HepG2 (cell line): ENCODE results near the gene POU2F2. TPM values are rescaled to one million over a fixed set of nuclear protein-coding genes. Genes with fewer than 3 reads are reported as not detected.
A peak's percentile ranks its signal among the peaks of the same experiment; 100 is the strongest.

ENCODE experiments used
- CREM ChIP-seq, 2 experiments: sonication (generic) in 1 of 2; formaldehyde crosslinking in 1 of 2; IDR thresholded peaks; 2 replicates each; pipeline versions ENCODE4 v1.4.0 to v1.6.1; 2016 to 2020; ENCODE audit warnings: antibody characterized with exemption in 1 of 2, mild to moderate bottlenecking in 1 of 2, missing genetic modification reagents in 1 of 2
- GABPA ChIP-seq, 2 experiments: IDR thresholded peaks; 2 replicates each; pipeline ENCODE4 v1.6.1; 2011 to 2016; ENCODE audit warnings: low read depth in 2 of 2, low read length in 1 of 2, missing biosample characterization in 1 of 2, missing genetic modification characterization in 1 of 2
- GLMP ChIP-seq: sonication (generic); formaldehyde crosslinking; IDR thresholded peaks from 2 replicates; pipeline ENCODE4 v1.9.0; 2021; ENCODE audit warnings: missing genetic modification reagents, mild to moderate bottlenecking, borderline replicate concordance
- HOXA3 ChIP-seq: sonication (generic); formaldehyde crosslinking; IDR thresholded peaks from 2 replicates; pipeline ENCODE4 v1.5.0; 2020; ENCODE audit warnings: missing genetic modification reagents
- NFIB ChIP-seq: sonication (generic); formaldehyde crosslinking; IDR thresholded peaks from 2 replicates; pipeline ENCODE4 v1.9.0; 2021; ENCODE audit warnings: missing genetic modification reagents, mild to moderate bottlenecking, borderline replicate concordance
- PCBP1 ChIP-seq: fragments of 200-400 bp; formaldehyde crosslinking; IDR thresholded peaks from 2 replicates; pipeline ENCODE4 v1.6.1; 2017; ENCODE audit warnings: mild to moderate bottlenecking, low read depth, low read length, borderline replicate concordance
- POGZ ChIP-seq: sonication (generic); formaldehyde crosslinking; IDR thresholded peaks from 2 replicates; pipeline ENCODE4 v1.4.0; 2020; ENCODE audit warnings: mild to moderate bottlenecking, missing genetic modification reagents
- SP1 ChIP-seq, 2 experiments: fragments of 450-650 bp in 1 of 2; sonication (generic) in 1 of 2; formaldehyde crosslinking in 1 of 2; IDR thresholded peaks; 2 replicates each; pipeline versions ENCODE4 v1.4.0 to v1.6.1; 2016 to 2020; ENCODE audit warnings: missing genetic modification reagents in 1 of 2
- SP2 ChIP-seq: sonication (generic); formaldehyde crosslinking; IDR thresholded peaks from 2 replicates; pipeline ENCODE4 v1.5.1; 2020; ENCODE audit warnings: mild to moderate bottlenecking, missing genetic modification reagents
- TCF7 ChIP-seq: sonication (generic); IDR thresholded peaks from 2 replicates; pipeline ENCODE4 v1.6.1; 2016; ENCODE audit warnings: antibody characterized with exemption, low read depth
- U2AF2 ChIP-seq: fragments of 200-400 bp; formaldehyde crosslinking; IDR thresholded peaks from 2 replicates; pipeline ENCODE4 v1.6.1; 2017; ENCODE audit warnings: low read depth, mild to moderate bottlenecking, low read length
- ZFP36L2 ChIP-seq: sonication (generic); formaldehyde crosslinking; IDR thresholded peaks from 2 replicates; pipeline ENCODE4 v1.4.0; 2020; ENCODE audit warnings: missing genetic modification reagents
- ZNF225 ChIP-seq: sonication (generic); formaldehyde crosslinking; IDR thresholded peaks from 2 replicates; pipeline ENCODE4 v1.4.0; 2020; ENCODE audit warnings: mild to moderate bottlenecking, missing genetic modification reagents
- ZNF343 ChIP-seq: sonication (generic); formaldehyde crosslinking; IDR thresholded peaks from 2 replicates; pipeline ENCODE4 v1.4.0; 2020; ENCODE audit warnings: mild to moderate bottlenecking, missing genetic modification reagents
- ZNF501 ChIP-seq: sonication (generic); formaldehyde crosslinking; IDR thresholded peaks from 2 replicates; pipeline ENCODE4 v1.5.1; 2020; ENCODE audit warnings: mild to moderate bottlenecking, moderate library complexity, missing genetic modification reagents
- ZNF569 ChIP-seq: sonication (generic); formaldehyde crosslinking; IDR thresholded peaks from 2 replicates; pipeline ENCODE4 v1.5.0; 2020; ENCODE audit warnings: mild to moderate bottlenecking, missing genetic modification reagents, moderate library complexity, borderline replicate concordance
- ZNF768 ChIP-seq: sonication (generic); formaldehyde crosslinking; IDR thresholded peaks from 2 replicates; pipeline ENCODE4 v1.4.0; 2020; ENCODE audit warnings: missing genetic modification reagents
- ZNF788 ChIP-seq: sonication (generic); formaldehyde crosslinking; IDR thresholded peaks from 2 replicates; pipeline ENCODE4 v1.5.0; 2020; ENCODE audit warnings: mild to moderate bottlenecking, missing genetic modification reagents, borderline replicate concordance
- ZNF841 ChIP-seq: sonication (generic); formaldehyde crosslinking; IDR thresholded peaks from 2 replicates; pipeline ENCODE4 v1.8.1; 2023; ENCODE audit warnings: missing genetic modification reagents, borderline replicate concordance
- polyA plus RNA-seq, 8 experiments: library from polyadenylated mRNA; depleted of rRNA in 3 of 8; stranded (reverse) in 7 of 8; unstranded in 1 of 8; fragments of >200 nt; fragmentation: Illumina TruSeq in 4 of 8; extraction: Trizol in 4 of 8; gene quantifications; 2 replicates each; pipeline versions ENCODE4 v1.2.1 to v1.2.3, GENCODE V29; 2011 to 2016; ENCODE audit warnings: low read depth in 4 of 8, missing spikeins in 1 of 8, mixed read lengths in 1 of 8; ENCODE audit not compliant: insufficient read depth in 1 of 8
- total RNA-seq, 5 experiments: library from RNA; depleted of rRNA; stranded (reverse); fragments of >200 nt; fragmentation: Illumina TruSeq; extraction: Trizol; gene quantifications; 2 replicates each; pipeline ENCODE4 v1.2.3, GENCODE V29; 2016; ENCODE audit warnings: low read depth in 1 of 5
- TF ChIP-seq, protein P1 (sequence below): sonication (generic); formaldehyde crosslinking; conservative IDR thresholded peaks from 2 replicates; pipeline ENCODE4 v1.4.0; 2020; ENCODE audit warnings: missing genetic modification reagents
- TF ChIP-seq, protein P2 (sequence below): sonication (generic); formaldehyde crosslinking; IDR thresholded peaks from 2 replicates; pipeline ENCODE4 v1.4.0; 2020; ENCODE audit warnings: missing genetic modification reagents, borderline replicate concordance
- TF ChIP-seq, protein P3 (sequence below): sonication (generic); formaldehyde crosslinking; IDR thresholded peaks from 2 replicates; pipeline ENCODE4 v1.4.0; 2020; ENCODE audit warnings: mild to moderate bottlenecking, missing genetic modification reagents, borderline replicate concordance
- TF ChIP-seq, protein P4 (sequence below): sonication (generic); formaldehyde crosslinking; IDR thresholded peaks from 2 replicates; pipeline ENCODE4 v1.4.0; 2020; ENCODE audit warnings: missing genetic modification reagents

The POU2F2 gene
- total and polyA plus RNA-seq, 2 of the 13 experiments (the other 11 are each of a cell fraction or from before 2014, with no cell fraction given), result 0.09 to 0.17 TPM

GRCh38 chr19:42132851-42133528 is 744 bp upstream of the POU2F2 start (continued):
- TF ChIP-seq, protein P1, sequence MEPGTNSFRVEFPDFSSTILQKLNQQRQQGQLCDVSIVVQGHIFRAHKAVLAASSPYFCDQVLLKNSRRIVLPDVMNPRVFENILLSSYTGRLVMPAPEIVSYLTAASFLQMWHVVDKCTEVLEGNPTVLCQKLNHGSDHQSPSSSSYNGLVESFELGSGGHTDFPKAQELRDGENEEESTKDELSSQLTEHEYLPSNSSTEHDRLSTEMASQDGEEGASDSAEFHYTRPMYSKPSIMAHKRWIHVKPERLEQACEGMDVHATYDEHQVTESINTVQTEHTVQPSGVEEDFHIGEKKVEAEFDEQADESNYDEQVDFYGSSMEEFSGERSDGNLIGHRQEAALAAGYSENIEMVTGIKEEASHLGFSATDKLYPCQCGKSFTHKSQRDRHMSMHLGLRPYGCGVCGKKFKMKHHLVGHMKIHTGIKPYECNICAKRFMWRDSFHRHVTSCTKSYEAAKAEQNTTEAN, result no peak
- TF ChIP-seq SP1 (IDR thresholded peaks at IDR 0.05), result no peak
- TF ChIP-seq SP1 (CRISPR knock-in tag; IDR thresholded peaks at IDR 0.05), result peak; percentile 79
- 0 out of 2 replicates have a peak, but pooled peaks have one; percentile 57 for TF ChIP-seq PCBP1
- TF ChIP-seq ZNF569 (CRISPR knock-in tag), result no peak
- TF ChIP-seq ZNF788 (CRISPR knock-in tag), result peak; percentile 21; the same call in 1 of the 2 replicates
- 0 out of 2 replicates have a peak, but pooled peaks have one; percentile 28 for TF ChIP-seq ZNF225
- TF ChIP-seq GABPA (IDR thresholded peaks at IDR 0.05; ENCODE audit: low read depth, low read length), result no peak
- TF ChIP-seq GABPA (CRISPR knock-in tag; IDR thresholded peaks at IDR 0.05; ENCODE audit: low read depth), result no peak
- no peak for TF ChIP-seq SP2 (CRISPR knock-in tag)
- TF ChIP-seq, protein P2, sequence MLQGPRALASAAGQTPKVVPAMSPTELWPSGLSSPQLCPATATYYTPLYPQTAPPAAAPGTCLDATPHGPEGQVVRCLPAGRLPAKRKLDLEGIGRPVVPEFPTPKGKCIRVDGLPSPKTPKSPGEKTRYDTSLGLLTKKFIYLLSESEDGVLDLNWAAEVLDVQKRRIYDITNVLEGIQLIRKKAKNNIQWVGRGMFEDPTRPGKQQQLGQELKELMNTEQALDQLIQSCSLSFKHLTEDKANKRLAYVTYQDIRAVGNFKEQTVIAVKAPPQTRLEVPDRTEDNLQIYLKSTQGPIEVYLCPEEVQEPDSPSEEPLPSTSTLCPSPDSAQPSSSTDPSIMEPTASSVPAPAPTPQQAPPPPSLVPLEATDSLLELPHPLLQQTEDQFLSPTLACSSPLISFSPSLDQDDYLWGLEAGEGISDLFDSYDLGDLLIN (CRISPR knock-in tag), result no peak
- TF ChIP-seq ZFP36L2, result no peak
- no peak for TF ChIP-seq ZNF343
- no peak for TF ChIP-seq TCF7
- no peak for TF ChIP-seq NFIB
- no peak for TF ChIP-seq POGZ (CRISPR knock-in tag)
- peak; percentile 81 for TF ChIP-seq ZNF501 (CRISPR knock-in tag)
- TF ChIP-seq HOXA3 (CRISPR knock-in tag), result no peak
- TF ChIP-seq, protein P3, sequence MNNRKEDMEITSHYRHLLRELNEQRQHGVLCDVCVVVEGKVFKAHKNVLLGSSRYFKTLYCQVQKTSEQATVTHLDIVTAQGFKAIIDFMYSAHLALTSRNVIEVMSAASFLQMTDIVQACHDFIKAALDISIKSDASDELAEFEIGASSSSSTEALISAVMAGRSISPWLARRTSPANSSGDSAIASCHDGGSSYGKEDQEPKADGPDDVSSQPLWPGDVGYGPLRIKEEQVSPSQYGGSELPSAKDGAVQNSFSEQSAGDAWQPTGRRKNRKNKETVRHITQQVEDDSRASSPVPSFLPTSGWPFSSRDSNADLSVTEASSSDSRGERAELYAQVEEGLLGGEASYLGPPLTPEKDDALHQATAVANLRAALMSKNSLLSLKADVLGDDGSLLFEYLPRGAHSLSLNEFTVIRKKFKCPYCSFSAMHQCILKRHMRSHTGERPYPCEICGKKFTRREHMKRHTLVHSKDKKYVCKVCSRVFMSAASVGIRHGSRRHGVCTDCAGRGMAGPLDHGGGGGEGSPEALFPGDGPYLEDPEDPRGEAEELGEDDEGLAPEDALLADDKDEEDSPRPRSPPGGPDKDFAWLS (CRISPR knock-in tag), result no peak
- TF ChIP-seq GLMP (CRISPR knock-in tag), result no peak
- TF ChIP-seq ZNF768 (CRISPR knock-in tag), result 0 out of 2 replicates have a peak, but pooled peaks have one; percentile 25
- TF ChIP-seq, protein P4, sequence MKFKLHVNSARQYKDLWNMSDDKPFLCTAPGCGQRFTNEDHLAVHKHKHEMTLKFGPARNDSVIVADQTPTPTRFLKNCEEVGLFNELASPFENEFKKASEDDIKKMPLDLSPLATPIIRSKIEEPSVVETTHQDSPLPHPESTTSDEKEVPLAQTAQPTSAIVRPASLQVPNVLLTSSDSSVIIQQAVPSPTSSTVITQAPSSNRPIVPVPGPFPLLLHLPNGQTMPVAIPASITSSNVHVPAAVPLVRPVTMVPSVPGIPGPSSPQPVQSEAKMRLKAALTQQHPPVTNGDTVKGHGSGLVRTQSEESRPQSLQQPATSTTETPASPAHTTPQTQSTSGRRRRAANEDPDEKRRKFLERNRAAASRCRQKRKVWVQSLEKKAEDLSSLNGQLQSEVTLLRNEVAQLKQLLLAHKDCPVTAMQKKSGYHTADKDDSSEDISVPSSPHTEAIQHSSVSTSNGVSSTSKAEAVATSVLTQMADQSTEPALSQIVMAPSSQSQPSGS (CRISPR knock-in tag), result no peak
- TF ChIP-seq ZNF841 (CRISPR knock-in tag), result no peak
- no peak for TF ChIP-seq CREM (IDR thresholded peaks at IDR 0.05)
- no peak for TF ChIP-seq CREM (CRISPR knock-in tag; IDR thresholded peaks at IDR 0.05)
- no peak for TF ChIP-seq U2AF2
